SJCRH30 (cell line): ENCODE data around the gene DDX50. TPM values are rescaled to one million over a fixed set of nuclear protein-coding genes. Genes with fewer than 3 reads are reported as not detected.
A peak's percentile ranks its signal among the peaks of the same experiment; 100 is the strongest.
"Not testable (repeated sequence)": the region's sequence is repeated elsewhere in the genome, so short reads cannot be mapped to it uniquely, and the experiment has no call there.

Experiments
- DNase-seq, 2 experiments: peaks; one replicate each; pipeline ENCODE4 v3.0.0-alpha.2; 2015 to 2020
- H3K27ac ChIP-seq: fragments of 250-450 bp; sonication (Bioruptor Pico); 2 replicates; pipeline ENCODE4 v1.5.1; 2020; ENCODE audit warnings: mild to moderate bottlenecking, moderate library complexity
- H3K27me3 ChIP-seq: fragments of 250-450 bp; sonication (Bioruptor Pico); 2 replicates; pipeline ENCODE4 v1.5.1; 2020; ENCODE audit warnings: mild to moderate bottlenecking, moderate library complexity
- H3K36me3 ChIP-seq: fragments of 250-450 bp; sonication (Bioruptor Pico); 2 replicates; pipeline ENCODE4 v1.5.1; 2020; ENCODE audit warnings: mild to moderate bottlenecking, moderate library complexity
- H3K4me1 ChIP-seq: fragments of 250-450 bp; sonication (Bioruptor Pico); 2 replicates; pipeline ENCODE4 v1.5.1; 2020; ENCODE audit warnings: mild to moderate bottlenecking, moderate library complexity
- H3K4me3 ChIP-seq: fragments of 250-450 bp; sonication (Bioruptor Pico); 2 replicates; pipeline ENCODE4 v1.5.1; 2020; ENCODE audit warnings: mild to moderate bottlenecking, moderate library complexity
- H3K9me3 ChIP-seq: fragments of 250-450 bp; sonication (Bioruptor Pico); replicated peaks from 2 replicates; pipeline ENCODE4 v1.5.1; 2020; ENCODE audit warnings: mild to moderate bottlenecking, moderate library complexity
- total RNA-seq: library from RNA; depleted of rRNA; stranded (reverse); fragments of >200 nt; shearing (Covaris generic); gene quantifications from 2 replicates; pipeline ENCODE4 v1.2.3, GENCODE V29; 2014

The DDX50 gene
- total RNA-seq, 1 experiment from 2014 or later = 47.4 TPM

GRCh38 chr10:68938117-68938516, 37.0 kb downstream of the DDX50 start:
- H3K4me1 ChIP-seq = peaks cover 9% of the 10 kb centered on the region; the same call in 1 of the 2 replicates
- H3K9me3 ChIP-seq = no peaks in the 10 kb centered on the region
- no peaks in the 10 kb centered on the region for H3K27me3 ChIP-seq
- peaks cover 31% of the 10 kb centered on the region for H3K36me3 ChIP-seq
- no peak overlapping the region for H3K27ac ChIP-seq
- H3K4me3 ChIP-seq = no peak overlapping the region
- peak in 1 of 2 experiments; percentile 15 for DNase-seq

- H3K36me3 ChIP-seq = peaks cover 32% of the 10 kb centered on the region
- no peak overlapping the region for H3K4me3 ChIP-seq
- H3K9me3 ChIP-seq = no peaks in the 10 kb centered on the region
- DNase-seq = no peak
- H3K4me1 ChIP-seq = peaks cover 9% of the 10 kb centered on the region; the same call in 1 of the 2 replicates
- no peaks in the 10 kb centered on the region for H3K27me3 ChIP-seq
- no peak overlapping the region for H3K27ac ChIP-seq
Observed at GRCh38 chr10:68938884-68939283, 37.8 kb downstream of the DDX50 start.

GRCh38 chr10:68940917-68941316, 39.8 kb downstream of the DDX50 start:
- not testable (repeated sequence) for DNase-seq, H3K9me3 ChIP-seq, H3K4me3 ChIP-seq, H3K4me1 ChIP-seq, H3K27ac ChIP-seq, H3K27me3 ChIP-seq
- peaks cover 27% of the 10 kb centered on the region for H3K36me3 ChIP-seq

- Histone ChIP-seq H3K9me3 (no peaks in the 10 kb centered on the region), H3K36me3 (peaks cover 11% of the 10 kb centered on the region; the same call in 1 of the 2 replicates), H3K4me1 (no peaks in the 10 kb centered on the region), H3K27me3 (no peaks in the 10 kb centered on the region), H3K27ac (no peak overlapping the region), H3K4me3 (no peak overlapping the region)
- DNase-seq = no peak
Observed at GRCh38 chr10:68950598-68950997, 49.5 kb downstream of the DDX50 start.

- Histone ChIP-seq H3K27ac (no peak overlapping the region), H3K27me3 (no peaks in the 10 kb centered on the region), H3K4me3 (peak overlapping the region; percentile 86), H3K4me1 (no peaks in the 10 kb centered on the region), H3K9me3 (no peaks in the 10 kb centered on the region), H3K36me3 (peaks cover 14% of the 10 kb centered on the region)
- no peak for DNase-seq
Observed at GRCh38 chr10:68954904-68955303, 53.8 kb downstream of the DDX50 start.

- no peaks in the 10 kb centered on the region for H3K9me3 ChIP-seq
- H3K4me1 ChIP-seq = no peaks in the 10 kb centered on the region
- peak overlapping the region; percentile 77 for H3K27ac ChIP-seq
- peaks cover 18% of the 10 kb centered on the region for H3K36me3 ChIP-seq
- peak in 1 of 2 experiments; percentile 19 for DNase-seq
- H3K27me3 ChIP-seq = no peaks in the 10 kb centered on the region
- H3K4me3 ChIP-seq = peak overlapping the region; percentile 86
Observed at GRCh38 chr10:68955355-68955831, 54.3 kb downstream of the DDX50 start.

- Histone ChIP-seq H3K27ac (peak within 1 kb of the TSS; percentile 77), H3K4me3 (peak within 1 kb of the TSS; percentile 86), H3K36me3 (peaks cover 23% of the 10 kb centered on the region), H3K27me3 (no peaks in the 10 kb centered on the region), H3K4me1 (no peaks in the 10 kb centered on the region), H3K9me3 (no peaks in the 10 kb centered on the region)
- DNase-seq = peak; percentile 89 to 90
Observed at GRCh38 chr10:68955832-68956532, 54.9 kb downstream of the DDX50 start, which contains the start of gene DDX21. TSS of gene DDX21 (plus strand) at chr10:68956170. CDS start at chr10:68956226, 56 bp downstream.

- Histone ChIP-seq H3K9me3 (no peaks in the 10 kb centered on the region), H3K4me3 (peak overlapping the region; percentile 86), H3K4me1 (no peaks in the 10 kb centered on the region), H3K27me3 (no peaks in the 10 kb centered on the region), H3K36me3 (peaks cover 36% of the 10 kb centered on the region), H3K27ac (peak overlapping the region; percentile 77; the same call in 1 of the 2 replicates)
- DNase-seq = no peak
Observed at GRCh38 chr10:68957284-68957615, 56.1 kb downstream of the DDX50 start.

- DNase-seq = no peak
- H3K27me3 ChIP-seq = no peaks in the 10 kb centered on the region
- no peak overlapping the region for H3K27ac ChIP-seq
- H3K36me3 ChIP-seq = peaks cover 40% of the 10 kb centered on the region
- H3K4me3 ChIP-seq = peak overlapping the region; percentile 86
- H3K9me3 ChIP-seq = no peaks in the 10 kb centered on the region
- no peaks in the 10 kb centered on the region for H3K4me1 ChIP-seq
Observed at GRCh38 chr10:68957654-68958053, 56.5 kb downstream of the DDX50 start.

GRCh38 chr10:68959695-68960527, 58.8 kb downstream of the DDX50 start:
- no peak for DNase-seq
- no peaks in the 10 kb centered on the region for H3K9me3 ChIP-seq
- H3K36me3 ChIP-seq = peaks cover 57% of the 10 kb centered on the region

GRCh38 chr10:68963151-68963550, 62.0 kb downstream of the DDX50 start:
- Histone ChIP-seq H3K27me3 (no peaks in the 10 kb centered on the region), H3K36me3 (peaks cover 79% of the 10 kb centered on the region), H3K9me3 (no peaks in the 10 kb centered on the region), H3K4me1 (no peaks in the 10 kb centered on the region), H3K4me3 (no peak overlapping the region), H3K27ac (no peak overlapping the region)
- no peak for DNase-seq

More at GRCh38 chr10:68959695-68960527, 58.8 kb downstream of the DDX50 start:
- no peak overlapping the region for H3K27ac ChIP-seq
- no peak overlapping the region for H3K4me3 ChIP-seq
- no peaks in the 10 kb centered on the region for H3K27me3 ChIP-seq
- no peaks in the 10 kb centered on the region for H3K4me1 ChIP-seq

- Histone ChIP-seq H3K27me3 (no peaks in the 10 kb centered on the region), H3K4me3 (no peak overlapping the region), H3K9me3 (no peaks in the 10 kb centered on the region), H3K27ac (no peak overlapping the region), H3K36me3 (peaks cover 77% of the 10 kb centered on the region), H3K4me1 (no peaks in the 10 kb centered on the region)
- DNase-seq = no peak
Observed at GRCh38 chr10:68973975-68974374, 72.9 kb downstream of the DDX50 start.

GRCh38 chr10:68975936-68976473, 74.9 kb downstream of the DDX50 start:
- H3K4me1 ChIP-seq, DNase-seq, H3K4me3 ChIP-seq, H3K27ac ChIP-seq, H3K9me3 ChIP-seq, H3K27me3 ChIP-seq: not testable (repeated sequence)
- H3K36me3 ChIP-seq = peaks cover 70% of the 10 kb centered on the region

GRCh38 chr10:68979738-68980137, 78.6 kb downstream of the DDX50 start:
- not testable (repeated sequence) for H3K27ac ChIP-seq, DNase-seq, H3K4me1 ChIP-seq, H3K27me3 ChIP-seq, H3K9me3 ChIP-seq, H3K4me3 ChIP-seq
- peaks cover 58% of the 10 kb centered on the region for H3K36me3 ChIP-seq

GRCh38 chr10:68981074-68981473, 80.0 kb downstream of the DDX50 start:
- Histone ChIP-seq H3K36me3 (peaks cover 58% of the 10 kb centered on the region), H3K4me3 (no peak overlapping the region)
- DNase-seq = no peak

More at GRCh38 chr10:68981074-68981473, 80.0 kb downstream of the DDX50 start:
- H3K9me3 ChIP-seq = no peaks in the 10 kb centered on the region
- no peaks in the 10 kb centered on the region for H3K4me1 ChIP-seq
- no peak overlapping the region for H3K27ac ChIP-seq
- H3K27me3 ChIP-seq = no peaks in the 10 kb centered on the region
